Endothelial cell of hepatic sinusoid (primary cell): ENCODE data around the gene PLEKHG3.

Experiments used
- in situ Hi-C: cut with HindIII; loops from 2 replicates; pipeline ENCODE4 v1.10.0; 2017; ENCODE audit warnings: low sequenced_read_pairs

PLEKHG3 gene

DNA sequence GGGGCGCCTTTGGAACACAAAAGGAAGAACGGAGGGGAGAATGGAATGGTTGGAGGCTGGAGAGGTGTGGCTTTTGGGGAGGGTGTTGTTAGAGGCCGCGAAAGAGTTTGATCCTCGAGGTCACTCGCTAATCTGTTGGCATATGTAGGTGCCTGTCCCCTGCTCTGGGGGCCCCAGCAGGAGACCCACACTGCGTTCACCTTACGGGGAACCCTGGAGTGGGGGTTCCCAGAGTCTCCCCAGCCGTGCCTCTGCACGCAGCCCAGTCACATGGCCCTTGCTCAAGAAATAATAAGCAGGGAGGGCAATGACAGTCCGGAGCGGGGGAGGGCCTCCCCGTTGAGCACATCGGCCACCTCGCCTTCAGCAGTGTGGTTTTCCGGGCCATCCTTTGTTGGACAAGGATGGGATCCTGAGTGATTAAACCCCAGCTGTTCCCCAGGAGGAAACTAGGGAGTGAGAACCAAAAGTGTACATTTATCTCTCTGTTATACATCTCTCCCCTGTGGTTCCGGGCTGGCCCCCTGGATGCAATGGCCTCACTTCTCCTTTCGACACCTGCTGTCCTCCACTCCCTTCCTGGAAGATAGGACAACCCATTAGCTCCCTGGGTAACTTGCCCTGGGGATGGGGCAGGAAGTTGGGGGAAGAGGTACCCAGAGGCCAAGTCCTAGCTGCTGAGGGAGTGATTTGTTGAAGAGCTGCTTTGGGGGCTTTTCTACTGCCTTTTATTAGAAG is 1.3 kb downstream of the PLEKHG3 start:
- in situ Hi-C loops: no loop called here

DNA sequence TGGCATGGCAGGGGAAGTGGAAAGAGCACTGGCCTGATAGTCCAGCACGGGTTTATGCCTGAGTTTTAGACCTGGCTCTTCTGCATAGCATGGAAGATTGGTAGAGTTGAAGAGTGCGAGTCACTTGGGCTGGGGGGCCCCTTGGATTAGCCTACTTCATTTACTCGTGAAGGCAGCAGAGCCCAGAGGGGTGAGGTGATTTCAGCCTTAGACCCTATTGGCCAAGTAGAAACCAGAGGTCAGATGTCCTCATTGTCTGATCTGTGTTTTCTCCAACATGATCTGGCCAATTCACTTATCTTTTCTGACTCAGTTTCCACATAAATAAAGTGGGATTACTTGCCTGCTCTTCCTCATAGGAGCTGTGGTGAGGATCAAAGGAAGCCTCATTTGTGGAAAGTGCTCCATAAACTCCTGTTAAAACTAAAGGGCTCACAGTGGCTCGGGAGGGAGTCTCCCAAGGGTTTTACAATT is 1.9 kb downstream of the PLEKHG3 start:
- in situ Hi-C loops: no loop called here

DNA sequence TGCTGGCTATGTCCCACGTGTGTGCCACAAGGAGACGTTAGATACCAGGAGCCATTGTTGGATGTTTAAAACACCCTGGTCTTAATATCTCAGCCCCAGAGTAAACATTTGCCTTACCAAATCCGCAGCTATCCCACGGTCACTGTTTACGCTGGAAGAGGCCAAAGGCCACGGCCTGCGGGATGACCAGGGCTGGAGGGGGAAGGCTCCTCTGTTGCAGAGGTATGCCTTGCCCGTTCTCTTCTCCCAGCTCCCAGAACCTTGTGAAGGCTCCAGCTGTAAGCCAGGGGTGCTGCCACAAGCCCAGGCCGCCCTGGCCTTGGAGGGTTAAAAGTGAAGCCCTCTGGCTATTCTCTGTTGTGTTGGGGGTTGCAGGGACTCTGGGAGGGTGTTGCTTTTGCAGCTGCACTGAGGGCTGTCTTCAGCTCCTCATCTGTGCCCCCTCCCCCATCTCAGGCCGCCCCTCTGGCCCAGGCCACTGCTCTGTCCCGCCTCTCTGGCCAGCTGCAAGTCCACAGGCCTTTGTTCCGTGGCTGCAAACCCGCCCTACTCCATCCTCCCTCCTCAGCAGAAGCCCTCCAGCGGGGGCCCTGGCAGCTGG is 2.5 kb downstream of the PLEKHG3 start:
- in situ Hi-C loops: no loop called here

DNA sequence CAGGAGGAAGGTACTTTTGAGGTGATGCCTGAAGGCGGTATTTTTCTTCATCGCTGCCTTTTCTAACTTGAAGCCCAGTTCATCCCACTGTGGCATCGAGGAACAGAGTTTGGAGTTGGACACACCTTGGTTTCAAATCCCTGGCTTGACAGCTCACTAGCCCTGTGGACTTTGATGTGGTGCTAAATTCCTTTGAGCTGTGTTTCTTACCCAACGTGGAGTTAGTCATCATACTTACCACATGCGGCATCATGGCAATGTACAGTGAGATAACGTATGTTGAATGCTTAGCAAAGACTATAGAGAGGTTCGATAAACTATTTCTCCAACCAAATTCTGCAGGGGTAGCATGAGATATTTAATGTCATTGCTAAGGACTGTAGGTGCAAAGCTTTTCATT is 3.4 kb downstream of the PLEKHG3 start:
- in situ Hi-C loops: no loop called here

DNA sequence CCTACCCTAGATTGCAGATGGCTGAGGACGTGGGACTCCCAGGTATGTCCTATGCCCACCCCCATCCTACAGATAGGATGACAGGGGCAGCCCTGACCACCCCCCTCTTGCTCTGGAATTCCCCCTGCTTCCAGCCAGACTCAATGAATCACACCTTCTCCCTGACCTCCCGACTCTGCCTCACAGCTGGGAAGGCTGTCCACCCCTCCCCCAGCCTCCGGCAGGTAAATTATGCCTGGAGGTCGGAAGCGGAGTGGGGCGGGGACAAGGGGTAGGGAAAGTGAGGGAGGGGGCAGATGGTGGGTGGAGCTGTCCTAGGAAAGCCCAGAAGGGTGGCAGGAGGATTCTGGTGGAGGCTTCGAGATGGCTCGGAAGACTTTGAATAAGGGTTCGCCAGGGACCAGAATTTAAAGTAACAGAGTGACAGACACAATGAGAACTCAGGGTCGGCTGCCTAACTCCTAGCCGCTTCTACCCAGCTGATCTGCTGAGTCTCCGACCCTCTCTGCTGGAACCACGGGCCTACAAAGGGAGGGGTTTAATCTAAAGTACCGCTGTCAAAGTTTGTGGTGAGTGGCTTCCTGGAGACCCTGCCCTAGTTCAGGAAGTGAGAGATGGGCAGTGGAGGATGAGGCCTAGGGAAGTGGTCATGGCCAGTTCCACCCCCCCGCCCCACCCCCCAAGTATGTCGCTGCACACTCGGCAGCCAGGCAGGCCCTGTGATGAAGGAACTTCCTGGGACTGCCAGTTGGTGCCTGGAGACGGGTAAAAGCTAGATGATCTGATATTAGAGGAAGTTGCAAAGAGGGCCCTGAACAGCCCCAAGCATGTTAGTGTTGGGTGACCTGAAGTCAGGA is 4.2 kb downstream of the PLEKHG3 start:
- in situ Hi-C loops: no loop called here

DNA sequence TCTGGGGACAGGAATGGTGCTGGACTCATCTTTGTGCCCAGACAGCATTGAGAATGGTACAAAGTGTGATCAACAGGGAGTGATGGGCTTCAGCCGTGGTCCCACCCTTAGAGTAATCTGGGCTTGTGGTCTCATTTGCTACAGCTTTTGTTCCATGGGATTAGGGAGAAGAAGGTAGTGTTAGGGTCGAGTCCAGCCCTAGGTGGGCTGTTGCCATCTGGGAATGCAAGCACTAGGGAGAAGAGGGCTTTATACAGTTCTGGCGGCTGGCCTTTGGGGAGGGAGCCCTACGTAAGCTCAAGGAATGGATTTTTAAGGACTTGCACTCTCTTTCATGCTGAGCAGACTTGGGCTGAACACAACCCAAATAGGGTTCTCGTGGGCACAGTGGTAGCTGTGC is 4.9 kb downstream of the PLEKHG3 start:
- in situ Hi-C loops: no loop called here

DNA sequence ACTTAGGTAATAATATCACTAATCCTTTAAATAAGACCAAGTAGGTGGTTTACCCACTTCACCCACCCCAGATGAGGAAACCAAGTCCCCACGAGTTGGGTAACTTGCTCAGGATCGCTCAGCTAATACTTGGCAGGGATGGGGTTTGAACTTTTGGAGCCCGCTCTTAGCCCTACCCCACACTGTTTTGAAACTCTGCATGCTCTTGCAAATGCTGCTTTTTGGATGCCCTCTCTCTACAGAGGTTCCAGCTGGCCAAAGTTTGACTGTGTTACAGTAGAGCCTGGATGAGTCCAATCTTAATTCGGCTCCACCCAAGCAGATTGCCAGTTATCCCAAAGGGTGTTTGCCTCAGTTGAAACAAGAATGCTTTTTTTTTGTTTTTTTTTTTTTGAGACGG is 6.8 kb downstream of the PLEKHG3 start:
- in situ Hi-C loops: loop anchor here (5.0 kb wide), 1 partner anchor 59 kb away; no protein-coding TSS in a partner anchor

DNA sequence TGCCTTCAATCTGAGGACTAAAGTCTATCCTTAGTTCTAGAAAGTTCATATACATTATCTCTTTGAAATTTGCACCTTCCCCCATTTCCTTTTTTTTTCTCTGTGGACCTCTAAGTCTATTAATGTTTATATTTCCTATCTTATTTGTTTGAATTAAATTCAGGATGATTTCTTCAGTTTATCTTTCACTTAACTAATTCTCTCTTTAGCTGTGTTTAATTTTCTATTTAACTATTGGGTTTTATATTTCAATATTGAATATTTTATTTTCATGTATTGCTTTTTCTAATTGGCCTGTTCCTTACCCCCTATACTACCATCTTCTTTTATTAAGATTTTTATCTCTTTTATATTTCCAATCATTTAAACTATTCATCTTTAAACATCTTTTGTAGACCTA is 9.5 kb downstream of the PLEKHG3 start:
- in situ Hi-C loops: loop anchor here (5.0 kb wide), 1 partner anchor 61 kb away; no protein-coding TSS in a partner anchor

DNA sequence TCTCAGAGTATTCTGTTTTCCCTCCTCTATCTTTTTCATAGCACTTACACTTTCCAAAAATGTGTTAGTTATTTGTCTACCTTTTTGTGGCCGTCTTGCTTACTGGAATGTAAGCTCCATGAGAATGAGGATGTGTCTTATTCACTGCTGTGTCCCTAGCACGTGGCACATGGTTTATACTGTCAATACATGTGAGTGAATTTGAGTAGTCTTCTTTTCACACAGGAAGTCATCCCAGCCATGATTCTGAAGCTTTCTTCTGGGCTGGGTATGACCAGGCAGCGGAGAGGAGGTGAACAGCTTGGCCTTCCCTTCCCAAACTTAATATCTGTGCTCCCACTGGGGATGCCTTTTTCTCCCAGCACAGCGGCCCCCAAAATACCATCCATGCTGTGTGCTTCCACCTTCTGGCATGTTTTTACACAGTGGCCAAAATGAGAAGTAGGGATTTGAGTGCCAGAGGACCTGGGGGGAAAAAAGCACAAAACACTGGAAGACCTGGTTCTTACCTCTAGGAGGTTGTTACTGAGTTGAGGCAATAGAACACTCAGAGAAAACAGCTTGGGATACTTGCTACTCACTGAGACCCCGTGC is 10.3 kb downstream of the PLEKHG3 start:
- in situ Hi-C loops: loop anchor here (5.0 kb wide), 1 partner anchor 62 kb away; no protein-coding TSS in a partner anchor

DNA sequence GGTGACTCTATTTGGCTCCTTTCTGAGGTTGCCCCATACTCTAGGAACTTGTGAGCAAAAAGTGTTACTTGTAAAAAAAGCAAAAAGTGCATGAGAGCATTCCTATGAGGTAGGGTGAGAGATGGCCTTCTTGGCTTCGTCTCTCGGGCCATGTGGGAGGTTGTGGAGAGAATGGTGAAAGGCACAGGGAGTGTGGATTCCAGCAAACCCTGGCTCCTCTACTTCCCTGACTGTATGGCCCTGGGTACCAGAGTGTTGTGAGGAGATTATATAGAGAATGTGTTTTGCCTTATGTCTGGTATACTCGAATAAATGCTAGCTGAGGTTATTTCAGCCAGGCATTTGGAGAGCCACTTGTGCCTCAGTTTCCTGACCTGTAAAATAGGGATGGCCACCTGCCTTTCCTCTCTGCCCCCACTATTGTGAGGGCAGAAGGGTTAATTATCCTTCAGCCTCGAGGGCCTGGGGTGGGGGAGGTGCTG is 11.0 kb downstream of the PLEKHG3 start:
- in situ Hi-C loops: no loop called here

DNA sequence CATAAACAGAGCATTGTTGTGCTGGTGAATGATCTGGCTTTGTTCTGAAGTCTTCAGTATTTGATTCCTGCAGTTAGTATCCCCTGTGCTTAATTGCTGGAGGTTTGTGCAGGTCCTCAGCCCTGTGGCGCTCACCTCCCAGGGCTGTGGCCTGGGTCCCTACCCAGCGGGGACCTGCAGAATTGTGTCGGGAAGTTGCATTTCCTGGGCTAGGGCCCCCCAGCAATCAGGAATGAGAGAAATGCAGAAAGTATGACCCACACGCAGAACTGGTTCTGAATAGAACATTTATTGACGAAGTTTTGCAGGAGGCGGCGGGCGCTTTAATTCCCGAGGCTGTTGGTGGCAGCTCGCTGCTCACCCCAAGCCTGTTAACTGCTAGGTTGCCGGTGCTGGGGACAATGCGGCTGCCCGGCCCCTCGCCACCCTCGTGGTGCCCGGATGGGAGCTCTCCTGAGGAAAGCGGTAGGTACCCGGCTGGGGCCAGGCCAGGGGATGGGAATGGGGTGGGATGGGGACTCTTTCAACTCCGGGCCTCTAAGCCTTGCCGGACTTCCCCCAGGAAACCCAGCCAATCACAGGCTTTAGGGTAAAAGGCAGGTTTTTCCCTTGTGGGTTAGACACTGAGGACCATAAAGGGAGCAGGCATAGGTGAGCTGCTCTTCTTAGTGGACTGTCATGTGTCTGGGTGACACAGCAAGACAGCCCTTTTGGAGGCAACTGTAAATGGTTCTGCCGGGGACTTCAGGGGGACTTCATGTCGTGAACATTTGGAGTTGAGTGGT is 11.6 kb downstream of the PLEKHG3 start:
- in situ Hi-C loops: no loop called here

DNA sequence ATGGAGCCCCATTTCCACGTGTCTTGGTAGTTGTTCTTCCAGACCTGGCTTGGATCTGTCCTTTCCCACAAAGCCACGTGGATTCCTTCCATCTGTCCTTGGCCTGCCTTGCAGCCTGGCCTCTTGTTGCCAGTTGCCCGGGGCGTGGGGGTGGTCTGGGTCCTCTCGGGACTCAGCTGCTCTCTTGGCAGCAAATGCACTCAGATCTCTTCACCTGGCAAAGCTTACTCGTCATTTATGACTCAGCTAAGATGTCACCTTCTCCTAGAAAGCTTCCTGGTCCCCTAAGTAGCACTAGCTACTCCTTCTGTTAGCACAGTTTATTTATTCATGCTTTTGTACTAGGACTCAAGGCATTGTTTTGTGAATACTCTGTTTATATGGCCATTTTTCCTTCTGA is 13.6 kb downstream of the PLEKHG3 start:
- in situ Hi-C loops: no loop called here

DNA sequence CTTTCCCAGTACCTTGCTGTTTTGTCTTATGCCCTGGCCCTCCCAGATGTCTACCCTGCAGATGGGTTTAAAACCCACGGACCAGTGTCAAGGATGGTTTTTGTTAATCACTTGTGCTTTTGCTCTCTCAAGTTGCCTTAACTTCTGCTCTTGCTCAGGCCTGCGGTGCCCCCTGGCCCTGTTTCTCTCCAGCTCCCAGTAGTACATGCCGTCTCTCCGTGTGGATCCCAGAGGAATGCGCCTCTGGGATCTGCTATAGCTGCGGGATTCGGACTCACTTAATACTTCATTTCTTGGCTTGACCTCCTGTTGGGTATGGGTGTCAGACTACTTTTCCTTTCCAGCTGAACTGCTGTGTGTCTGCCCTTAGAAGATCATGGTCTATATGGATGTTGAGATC is 14.5 kb downstream of the PLEKHG3 start:
- in situ Hi-C loops: no loop called here

DNA sequence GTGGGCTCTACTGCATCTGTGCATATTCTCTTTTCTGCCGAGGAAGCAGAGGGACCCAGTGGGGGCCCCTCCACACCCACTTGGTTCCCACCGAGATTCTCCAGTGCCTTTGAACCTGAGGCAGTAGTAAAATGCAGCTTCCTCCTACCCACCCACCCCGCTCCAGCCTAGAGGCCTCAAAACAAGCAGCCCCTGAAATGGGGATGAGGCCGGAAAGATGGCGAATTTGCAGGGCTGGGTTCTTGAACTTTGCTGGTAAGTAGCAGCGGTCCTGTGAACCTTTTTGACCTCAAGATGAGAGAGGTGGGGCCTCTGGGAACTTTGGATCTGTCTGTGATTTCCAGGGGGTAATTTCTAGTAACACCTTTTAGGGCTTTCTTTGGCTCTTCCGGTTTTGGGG is 15.4 kb downstream of the PLEKHG3 start:
- in situ Hi-C loops: no loop called here

DNA sequence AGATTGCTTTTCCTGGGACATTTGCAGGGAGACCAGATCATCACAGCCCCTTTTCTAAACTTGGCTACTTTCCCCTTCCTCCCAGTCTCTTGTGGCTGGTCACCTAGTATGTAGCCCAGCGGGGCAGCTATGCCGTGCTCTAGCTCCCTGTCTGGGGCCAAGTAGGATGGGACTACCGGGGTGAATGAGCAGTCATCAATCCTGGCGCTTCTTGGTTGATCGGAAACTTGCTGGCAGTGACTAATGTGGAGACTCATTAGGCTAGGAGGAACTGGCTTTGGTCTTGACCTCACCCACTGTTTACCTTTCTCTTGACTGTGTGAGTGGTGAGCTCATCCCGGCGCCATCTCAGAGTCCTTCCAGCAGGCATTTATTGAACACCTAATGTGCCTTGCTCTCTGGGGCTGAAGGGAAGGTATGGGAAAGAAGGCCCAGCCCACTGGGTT is 15.9 kb downstream of the PLEKHG3 start:
- in situ Hi-C loops: no loop called here

DNA sequence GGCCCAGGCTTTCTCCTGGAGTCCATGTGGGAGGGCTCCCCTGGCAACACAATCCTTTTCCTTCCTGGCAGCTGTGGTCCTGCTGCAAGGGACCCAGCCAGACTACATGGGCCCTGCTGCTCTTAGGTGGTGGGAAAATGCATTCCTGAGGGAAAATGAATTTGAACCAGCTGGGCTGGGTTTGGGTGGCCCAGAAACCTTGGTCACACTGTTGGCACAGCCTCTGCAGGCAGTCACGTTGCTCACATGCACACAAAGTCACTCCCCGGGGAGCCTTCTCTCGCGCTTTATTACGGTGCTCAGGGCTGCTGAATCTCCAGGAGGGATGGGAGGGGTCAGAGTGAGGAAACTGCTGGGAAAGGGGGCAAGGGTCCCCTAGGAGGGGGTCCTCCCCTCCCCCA is 17.2 kb downstream of the PLEKHG3 start:
- in situ Hi-C loops: no loop called here

DNA sequence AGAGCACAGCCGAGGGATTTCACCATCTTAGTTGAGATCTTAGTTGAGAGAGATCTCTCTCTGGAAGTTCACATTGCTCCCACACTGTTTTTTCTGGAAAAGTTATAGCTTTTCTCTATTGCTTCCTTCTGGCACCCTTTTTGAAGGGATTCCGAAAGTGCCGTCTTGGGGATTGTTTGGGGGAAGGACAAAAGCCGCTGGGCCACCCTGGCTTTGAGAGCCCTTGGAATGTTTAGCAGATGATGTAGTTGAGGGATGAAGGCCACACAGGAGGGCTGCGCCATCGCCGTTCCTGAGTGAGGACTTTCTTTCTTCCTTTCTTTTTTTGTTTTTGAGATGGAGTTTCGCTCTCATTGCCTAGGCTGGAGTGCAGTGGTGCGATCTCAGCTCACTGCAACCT is 17.7 kb downstream of the PLEKHG3 start:
- in situ Hi-C loops: no loop called here

DNA sequence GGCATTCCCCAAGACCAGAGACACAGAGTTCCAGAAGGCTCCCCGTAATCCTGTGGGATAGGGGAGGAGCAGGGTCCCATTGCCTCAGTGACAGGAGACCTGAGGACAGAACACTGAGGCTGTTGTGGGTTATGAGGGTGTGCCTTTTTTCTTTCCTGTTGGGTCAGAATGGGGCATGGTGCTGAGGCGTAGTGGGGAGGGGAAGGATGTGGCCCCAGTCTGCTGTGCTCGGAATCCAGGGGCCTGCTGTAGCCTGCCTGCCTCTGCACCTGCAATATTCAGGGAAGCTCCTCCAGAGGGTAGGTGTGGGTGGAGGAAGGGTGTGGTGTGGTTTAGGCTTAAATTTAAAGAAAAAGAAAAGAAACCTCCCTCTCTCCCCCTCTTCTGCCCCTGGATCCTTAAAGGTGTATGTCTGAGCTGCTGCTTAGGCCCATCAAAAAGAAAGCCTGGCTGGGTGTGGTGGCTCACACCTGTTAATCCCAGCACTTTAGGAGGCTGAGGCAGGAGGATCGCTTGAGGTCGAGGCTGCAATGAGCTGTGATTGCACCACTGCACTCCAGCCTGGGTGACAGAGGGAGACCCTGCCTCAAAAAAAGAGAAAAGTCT is 18.7 kb downstream of the PLEKHG3 start:
- in situ Hi-C loops: no loop called here

DNA sequence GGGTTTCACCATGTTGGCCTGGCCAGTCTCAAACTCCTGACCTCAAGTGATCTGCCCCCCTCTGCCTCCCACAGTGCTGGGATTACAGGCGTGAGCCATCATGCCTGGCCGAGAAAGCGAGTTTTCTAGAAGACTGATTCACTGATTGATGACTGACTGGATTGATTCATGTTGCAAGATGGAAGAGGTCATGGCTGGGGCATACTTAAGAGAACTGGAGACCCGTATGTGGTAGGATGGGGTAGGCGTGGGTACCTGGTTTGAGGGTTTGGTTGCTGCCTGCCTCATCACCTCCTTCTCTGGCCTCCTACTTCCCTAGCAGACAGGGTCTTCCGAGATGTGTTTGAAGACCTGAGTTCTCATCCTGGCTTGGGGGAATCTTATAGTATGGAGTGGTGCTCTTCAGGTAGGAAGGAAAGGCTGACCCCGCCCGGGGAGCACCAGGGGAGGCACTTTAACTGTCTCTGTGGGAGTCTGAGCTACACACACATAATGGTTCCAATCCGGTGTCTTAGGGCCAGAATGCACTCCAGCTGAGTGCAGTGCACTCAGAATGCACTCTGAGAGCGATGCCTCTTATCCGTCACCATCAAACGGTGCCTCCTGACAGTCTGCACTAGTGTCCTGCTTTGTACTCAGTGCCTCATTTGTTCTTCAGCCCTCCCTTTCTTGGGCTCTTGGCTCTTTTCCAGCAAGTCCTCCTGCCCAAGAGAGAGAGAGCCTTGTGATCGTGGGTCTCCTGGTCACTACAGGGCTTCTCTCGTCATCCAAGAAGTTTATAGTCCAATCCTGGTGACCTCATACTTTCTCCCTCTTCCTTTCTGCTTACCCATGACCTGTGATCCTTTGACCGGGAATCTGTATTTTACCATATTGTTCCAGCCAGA is 19.7 kb downstream of the PLEKHG3 start:
- in situ Hi-C loops: no loop called here
